NCI-H460 (cell line): ENCODE data around the gene NLRP1. TPM values are rescaled to one million over a fixed set of nuclear protein-coding genes. Genes with fewer than 3 reads are reported as not detected.
"Not testable (repeated sequence)": the region's sequence is repeated elsewhere in the genome, so short reads cannot be mapped to it uniquely, and the experiment has no call there.

Experiments used
- DNase-seq: peaks from one replicate; pipeline ENCODE4 v3.0.0-alpha.2; 2016; ENCODE audit warnings: low read depth; ENCODE audit errors: extremely low read depth
- total RNA-seq: library from RNA; depleted of rRNA; stranded (reverse); fragments of >200 nt; shearing (Covaris generic); gene quantifications from 2 replicates; pipeline ENCODE4 v1.2.3, GENCODE V29; 2014

Gene NLRP1
- total RNA-seq, 1 experiment from 2014 or later: 1.4 TPM

DNA sequence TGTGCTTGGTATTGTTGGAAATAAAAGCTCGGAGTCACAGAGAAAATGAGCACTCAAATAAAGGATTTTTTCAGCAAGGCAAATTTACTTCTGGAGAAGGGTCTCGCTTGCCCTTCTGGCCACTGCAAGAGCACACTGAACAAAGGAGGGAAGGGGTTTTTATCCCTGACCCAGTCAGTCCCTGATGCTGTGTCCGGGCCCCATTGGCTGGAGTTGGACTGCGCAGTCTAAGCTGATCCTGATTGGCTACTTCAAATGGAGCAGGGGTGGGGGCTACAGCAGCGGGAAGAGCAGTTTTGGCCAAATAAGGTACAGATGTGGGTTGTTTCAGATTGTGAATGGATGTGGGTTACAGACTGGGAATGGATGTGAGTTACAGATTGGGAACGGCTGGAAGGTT, 4.3 kb upstream of the NLRP1 start:
- no peak for DNase-seq

DNA sequence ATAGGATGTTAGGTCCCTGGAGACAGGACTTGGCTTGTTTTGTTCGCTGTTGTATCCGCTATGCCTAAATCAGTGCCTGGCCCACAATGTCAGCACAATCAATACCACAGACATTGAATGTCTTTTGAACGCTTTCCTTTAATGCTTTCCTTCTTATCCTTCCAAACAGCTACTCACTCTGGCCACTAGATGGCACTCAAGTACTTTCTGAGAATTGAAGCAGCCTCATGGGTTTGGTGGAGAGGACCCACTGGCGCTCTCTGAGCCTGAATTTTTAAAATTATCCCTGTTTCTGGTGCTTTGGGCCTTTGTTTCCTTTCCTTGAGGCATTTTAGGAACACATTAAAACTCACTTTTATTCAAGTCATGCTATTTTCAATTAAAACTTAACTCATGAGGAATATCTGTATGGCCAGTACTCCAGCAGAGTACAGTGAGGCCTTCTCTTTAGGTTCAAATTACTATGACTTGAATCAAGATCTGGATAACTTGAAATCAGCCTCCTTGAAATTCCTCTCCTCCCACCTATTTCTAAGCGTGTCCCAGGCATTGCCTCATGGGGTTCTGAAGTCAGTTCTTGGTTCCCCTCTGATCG, 3.2 kb upstream of the NLRP1 start:
- peak; percentile 88 for DNase-seq

DNA sequence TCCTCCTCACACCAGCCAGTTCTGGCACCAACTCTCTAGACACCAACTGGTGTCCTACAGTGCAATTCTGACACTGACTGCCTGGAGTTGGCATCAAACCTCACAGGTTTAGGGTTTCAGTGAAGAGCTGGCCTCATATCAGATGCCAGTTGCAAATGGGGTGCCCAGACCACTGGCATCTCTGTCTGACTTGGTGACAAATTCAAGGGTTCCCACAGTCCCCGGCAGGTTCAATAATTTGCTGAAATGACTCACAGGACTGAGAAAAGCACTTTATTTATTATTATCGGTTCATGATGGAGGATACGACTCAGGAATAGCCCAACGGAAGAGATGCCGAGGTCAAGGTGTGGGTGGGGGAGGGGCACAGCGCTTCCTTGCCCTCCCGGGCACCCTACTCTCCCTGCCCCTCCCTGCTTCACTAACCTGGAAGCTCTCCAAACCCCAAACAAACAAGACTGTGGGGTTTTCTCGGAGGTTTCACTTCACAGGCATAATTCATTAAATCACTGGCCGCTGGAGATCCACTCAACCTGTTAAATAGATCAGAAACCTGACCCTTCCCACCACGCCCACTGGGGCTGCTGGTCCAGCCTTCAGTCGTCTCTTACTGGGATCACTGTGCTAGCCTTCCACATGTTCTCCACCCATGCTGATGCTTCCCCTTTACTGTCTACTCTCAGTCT, 1.7 kb upstream of the NLRP1 start:
- DNase-seq: no peak

DNA sequence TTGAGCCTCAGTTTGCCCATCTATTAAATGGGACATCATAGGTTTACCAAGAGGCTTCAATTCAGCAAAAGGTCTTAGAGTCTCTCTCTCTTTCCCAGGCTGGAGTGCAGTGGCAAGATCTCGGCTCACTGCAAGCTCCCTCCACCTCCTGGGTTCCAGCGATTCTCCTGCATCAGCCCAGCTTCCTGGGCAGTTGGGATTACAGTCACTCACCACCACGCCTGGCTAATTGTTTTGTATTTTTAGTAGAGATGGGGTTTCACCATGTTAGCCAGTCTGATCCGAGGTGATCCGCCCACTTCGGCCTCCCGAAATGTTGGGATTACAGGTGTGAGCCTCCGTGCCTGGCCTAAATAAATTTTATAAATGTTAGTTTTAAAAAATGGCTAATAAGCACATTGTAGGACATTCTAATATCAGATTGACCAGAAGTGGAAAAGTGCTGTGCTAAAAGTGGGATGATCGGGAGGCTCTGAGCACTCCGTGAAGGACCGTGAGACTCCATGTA, 1.0 kb upstream of the NLRP1 start:
- no peak for DNase-seq

DNA sequence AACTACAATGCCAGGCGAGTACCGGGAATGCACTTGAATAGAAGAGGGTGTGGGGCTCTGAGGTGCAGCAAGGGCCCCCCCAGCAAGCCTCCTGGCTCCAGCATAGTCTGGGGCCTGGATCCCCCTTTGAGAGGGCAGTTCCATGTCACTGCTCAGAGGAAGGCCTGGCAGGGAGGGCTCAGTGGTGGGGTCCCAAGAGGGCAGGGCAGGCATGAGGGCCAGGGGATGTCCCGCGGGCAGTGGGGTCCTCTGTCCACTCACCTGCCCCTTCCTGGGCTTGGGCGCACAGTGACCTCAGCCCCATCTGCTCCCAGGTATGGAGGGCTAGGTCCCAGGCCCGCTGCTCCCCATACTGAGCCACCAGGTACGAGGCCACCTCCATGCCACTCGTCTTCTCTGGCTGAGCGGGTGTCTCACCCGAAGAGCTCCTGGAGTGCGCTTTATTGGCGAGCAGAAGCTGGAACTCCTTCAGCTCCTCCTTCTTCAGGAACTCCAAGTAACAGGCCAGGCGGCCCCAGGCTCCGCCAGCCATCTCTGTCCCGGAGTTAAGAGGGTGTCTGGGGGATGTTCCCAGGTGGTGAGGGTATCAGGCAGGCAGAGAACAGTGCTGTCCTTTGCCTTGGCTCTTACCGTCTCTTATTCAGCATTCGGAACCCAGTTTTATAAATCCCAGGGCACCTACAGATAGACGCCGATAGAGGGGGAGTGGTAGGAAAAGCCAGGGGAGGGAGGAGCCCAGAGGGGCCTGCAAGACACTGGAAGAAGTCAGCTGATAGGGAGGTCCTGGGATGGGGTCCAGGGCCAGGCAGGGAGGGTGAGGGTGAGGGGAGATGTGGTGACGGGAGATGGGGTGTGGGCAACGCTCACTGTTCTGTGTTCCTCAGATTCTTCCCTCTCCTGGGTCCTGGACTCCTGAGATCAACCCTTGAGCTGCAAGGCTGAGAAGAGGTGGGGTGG, 605 bp downstream of the NLRP1 start:
- no peak for DNase-seq

DNA sequence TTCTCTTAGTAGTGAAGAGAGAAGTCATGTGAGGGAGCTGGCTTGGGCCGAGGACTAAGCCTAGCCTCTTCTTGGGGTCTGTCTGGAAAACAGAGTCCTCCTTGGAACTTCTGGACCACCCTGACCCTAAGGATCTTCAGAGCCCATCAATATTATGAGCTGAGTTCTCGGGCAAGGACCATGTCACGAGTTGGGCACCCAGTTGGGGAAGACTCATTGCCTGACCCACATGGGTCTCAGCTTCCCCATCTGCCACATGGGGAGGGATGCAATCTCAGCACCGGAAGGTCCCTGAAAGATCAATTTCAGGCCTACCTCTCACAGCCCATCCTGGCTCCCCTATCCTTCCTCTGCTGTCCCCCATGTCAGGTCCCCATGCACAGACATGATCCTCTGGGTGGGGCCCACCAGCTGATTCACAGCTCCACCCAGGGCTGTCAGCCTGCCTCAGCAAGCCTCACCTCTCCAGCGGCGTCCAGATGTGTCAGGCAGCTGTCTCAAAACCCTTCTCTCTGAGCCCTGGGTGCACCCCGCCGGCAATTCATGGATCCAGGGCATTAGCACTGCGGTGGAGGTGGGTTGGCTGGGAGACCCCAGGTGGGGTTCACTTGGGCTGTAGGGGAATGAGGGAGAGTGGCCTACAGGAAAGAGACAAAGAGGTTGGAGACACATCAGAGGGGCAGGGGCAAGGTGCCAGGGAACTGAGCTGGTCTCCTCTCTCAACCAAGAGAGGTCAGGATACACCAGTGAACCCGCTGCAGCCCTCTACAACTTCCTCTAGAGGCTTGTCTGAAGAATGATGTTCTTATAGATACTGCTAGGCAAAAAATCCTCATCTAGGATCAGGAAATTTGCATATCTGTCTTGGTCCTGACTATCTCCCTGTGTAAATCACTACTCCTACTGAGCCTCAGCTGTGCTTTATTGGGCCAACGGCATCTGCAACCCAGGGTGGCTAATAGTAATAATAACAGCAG, 1.8 kb downstream of the NLRP1 start:
- no peak for DNase-seq

DNA sequence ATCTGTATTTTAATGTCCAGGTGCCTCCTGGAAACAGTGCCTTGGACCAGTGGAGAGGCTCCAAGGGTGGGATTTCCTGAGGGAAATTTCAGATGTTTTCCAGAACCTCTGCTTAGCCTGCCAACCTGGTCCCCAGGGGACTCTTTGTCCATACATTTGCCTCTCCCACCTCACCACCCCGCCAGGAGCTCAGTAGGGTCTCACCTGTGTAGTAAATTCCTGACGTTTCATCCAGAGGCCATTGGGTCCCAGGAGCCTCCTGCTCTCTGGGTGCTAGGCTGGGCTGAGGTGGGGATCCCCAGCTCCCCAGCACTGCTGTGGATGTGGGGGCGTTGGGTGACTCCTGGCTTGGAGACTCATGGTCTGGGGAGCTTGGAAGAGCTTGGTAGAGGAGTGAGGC, 2.7 kb downstream of the NLRP1 start:
- DNase-seq: no peak

DNA sequence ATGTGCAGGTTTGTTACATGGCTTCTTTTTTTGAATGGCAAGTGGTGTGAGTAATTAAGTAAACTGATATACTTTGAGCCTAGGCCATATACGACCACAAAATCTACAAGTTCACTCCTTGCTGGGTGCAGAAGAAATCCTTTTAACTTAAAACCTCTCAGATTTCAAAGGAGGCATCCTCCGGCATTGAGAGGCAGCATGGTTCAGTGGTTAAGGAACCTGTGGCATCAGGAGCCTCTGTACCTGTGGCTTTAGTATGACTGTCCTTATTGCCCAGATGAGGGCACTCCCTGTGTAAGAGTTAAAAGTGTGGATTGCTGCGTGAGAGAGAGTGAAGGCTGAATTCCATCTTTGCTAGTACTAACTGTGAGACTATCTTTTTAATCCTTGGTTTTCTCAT, 3.3 kb downstream of the NLRP1 start:
- DNase-seq: no peak

DNA sequence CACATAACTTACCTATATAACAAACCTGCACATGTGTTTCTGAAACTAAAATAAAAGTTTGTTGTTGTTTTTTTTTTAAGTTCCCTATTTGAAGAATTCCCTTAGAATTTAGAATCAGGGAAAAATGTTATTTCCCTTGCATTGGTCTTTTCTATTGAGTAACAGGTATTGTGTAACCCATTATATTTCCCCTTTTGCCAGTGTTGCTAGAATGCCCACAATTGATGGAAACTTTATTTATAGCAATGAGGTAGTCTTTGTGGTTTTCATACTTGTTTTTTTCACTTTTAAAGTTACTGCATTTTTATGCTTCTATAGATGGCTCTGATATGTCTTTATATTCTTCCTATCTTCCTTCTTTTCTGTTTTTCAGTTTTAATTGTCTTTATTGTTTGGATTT, 3.9 kb downstream of the NLRP1 start:
- no peak for DNase-seq

DNA sequence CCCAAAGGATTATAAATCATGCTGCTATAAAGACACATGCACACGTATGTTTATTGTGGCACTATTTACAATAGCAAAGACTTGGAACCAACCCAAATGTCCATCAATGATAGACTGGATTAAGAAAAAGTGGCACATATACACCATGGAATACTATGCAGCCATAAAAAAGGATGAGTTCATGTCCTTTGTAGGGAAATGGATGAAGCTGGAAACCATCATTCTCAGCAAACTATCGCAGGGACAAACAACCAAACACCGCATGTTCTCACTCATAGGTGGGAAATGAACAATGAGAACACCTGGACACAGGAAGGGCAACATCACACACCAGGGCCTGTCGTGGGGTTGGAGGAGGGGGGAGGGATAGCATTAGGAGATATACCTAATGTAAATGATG, 5.5 kb downstream of the NLRP1 start:
- not testable (repeated sequence) for DNase-seq

DNA sequence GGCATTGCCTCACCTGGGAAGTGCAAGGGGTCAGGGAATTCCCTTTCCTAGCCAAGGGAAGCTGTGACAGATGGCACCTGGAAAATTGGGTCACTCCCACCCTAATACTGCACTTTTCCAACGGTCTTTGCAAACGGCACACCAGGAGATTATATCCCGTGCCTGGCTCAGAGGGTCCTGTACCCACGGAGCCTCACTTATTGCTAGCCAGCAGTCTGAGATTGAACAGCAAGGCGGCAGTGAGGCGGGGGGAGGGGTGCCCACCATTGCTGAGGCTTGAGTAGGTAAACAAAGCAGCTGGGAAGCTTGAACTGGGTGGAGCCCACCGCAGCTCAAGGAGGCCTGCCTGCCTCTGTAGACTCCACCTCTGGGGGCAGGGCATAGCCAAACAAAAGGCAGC, 11.3 kb downstream of the NLRP1 start:
- not testable (repeated sequence) for DNase-seq

DNA sequence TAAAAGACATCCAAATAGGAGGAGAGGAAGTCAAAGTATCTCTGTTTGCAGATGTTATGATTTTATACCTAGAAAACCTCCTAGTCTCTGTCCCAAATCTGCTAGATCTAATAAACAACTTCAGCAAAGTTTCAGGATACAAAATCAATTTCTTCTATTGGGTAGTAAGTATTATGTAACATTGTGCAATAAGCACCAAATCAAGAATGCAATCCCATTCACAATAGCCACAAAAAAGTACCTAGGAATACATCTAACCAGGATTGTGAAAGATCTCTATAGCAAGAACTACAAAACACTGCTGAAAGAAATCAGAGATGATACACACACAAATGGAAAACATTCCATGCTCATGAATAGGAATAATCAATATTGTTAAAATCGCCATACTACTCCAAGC, 13.0 kb downstream of the NLRP1 start:
- DNase-seq: no peak

DNA sequence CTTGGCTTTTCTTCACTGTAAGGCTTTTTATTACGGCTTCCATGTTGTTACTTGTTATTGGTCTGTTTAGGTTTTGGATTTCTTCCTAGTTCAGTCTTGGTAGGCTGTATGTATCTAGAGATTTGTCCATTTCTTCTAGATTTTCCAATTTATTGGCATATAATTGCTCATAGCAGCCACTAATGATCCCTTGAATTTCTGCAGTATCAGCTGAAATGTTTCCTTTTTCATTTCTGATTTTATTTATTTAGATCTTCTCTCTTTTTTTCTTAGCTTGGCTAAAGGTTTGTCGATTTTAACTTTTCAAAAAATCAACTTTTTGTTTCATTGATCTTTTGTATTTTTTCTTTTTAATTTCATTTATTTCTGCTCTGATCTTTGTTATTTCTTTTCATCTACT, 18.5 kb downstream of the NLRP1 start:
- DNase-seq: no peak

DNA sequence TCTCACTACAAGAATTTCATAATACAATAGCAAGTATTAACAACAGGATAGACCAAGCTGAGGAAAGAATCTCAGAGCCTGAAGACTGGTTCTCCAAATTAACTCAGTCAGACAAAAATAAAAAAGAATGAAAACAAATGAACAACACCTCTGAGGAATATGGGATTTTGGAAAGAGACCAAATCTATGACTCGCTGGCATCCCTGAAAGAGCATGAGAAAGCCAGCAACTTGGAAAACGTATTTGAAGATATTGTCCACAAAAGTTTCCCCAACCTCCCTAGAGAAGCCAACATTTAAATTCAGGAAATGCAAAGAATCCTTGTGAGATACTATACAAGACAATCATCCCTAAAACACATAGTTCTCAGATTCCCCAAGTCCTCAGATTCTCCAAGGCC, 20.9 kb downstream of the NLRP1 start:
- no peak for DNase-seq

DNA sequence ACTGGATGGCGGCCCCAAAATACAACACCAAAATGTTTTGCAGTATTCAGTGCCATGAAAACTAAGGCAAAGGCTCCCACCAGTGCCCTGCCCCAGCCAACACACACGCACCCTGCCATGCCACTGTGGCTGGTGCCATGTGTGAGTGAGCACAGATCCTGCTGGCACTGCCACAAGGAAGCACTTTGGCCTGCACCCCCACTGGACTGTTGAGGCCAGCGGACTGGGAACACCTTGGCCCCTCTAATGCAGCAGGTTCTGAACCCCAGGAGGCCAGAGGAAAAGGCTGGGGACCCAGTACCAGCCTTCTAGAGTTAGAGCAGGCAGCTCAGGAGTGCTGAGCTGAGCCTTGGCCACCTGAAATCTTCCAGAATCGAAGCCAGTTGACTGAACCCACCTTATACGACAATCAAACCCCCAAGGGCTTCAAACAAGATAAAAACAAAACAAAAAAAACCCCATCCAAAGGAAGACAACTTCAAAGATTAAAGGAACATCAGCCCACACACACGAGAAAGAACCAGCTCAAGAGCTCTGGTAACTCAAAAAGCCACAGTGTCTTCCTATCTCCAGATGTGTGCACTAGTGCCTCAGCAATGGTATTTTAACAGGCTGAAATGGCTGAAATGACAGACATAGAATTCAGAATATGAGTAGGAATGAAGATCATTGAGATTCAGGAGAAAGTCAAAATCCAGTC, 21.5 kb downstream of the NLRP1 start:
- no peak for DNase-seq

DNA sequence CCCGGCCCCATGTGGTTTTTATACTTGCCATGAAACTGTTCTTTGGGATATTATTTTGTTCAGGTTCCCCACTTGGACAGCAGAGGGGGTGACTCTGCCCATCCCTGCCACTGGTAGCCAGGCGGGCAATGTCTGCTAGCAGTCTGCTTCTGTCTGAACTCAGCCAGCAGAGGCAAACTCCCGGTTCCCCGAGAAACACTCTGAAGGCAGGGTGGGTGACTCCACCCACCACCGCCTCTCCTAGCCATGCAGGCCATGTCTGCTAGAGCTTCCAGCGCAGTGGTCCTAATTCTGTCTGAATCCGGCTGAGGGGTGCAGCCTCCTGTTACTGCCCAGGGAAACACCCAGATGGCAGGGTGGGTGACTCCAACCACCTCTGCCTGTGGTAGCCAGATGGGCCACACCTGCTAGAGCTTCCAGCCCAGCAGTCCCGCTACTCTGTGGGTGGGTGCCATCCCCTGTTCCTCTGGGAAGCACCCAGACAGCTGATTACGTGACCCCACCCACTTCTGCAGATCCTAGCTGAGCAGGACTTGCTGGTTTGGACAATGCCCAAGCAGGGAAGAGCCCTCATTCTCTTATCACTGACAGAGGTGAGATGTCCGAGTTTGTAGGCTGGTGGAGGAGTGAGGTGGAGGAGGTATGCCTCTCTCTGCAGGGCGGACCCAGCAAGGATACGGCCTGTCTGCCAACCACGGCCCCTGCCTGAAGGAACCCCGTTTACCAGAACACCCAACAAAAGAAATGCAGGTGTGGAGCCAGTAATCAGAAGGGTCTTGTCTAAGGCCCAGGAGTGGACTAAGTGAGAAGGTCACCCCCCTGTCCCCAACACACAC, 22.4 kb downstream of the NLRP1 start:
- DNase-seq: no peak

DNA sequence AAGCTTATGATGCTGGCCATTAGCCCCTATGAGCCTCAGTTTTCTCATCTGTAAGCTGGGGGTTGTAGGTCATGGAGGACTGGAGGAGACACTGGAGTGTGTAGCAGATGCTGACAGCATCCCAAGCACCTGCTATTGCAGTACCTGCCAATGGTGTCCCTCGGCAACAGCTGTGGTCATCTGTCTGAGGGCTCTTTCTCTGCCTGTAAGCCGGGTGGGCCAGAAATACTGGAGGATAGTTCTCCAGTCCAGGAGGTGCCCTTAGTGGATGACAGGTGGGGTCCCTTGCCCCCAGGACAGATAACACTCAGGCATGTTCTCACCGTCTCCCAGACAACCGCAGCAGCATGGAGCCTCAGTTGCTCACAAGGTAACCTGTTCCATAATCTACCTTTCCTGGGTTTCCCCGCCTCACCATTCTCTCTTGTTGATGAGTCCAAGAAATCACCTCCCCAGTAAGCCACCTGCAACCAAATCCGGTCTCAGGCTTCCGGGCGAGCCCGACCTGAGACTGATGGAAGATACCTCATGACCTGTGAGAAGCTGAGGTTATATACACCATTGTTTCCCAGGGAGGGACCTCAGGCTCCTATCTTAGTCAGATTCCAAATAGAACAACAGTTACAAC, 23.8 kb downstream of the NLRP1 start:
- no peak for DNase-seq
